CD14-positive monocyte (primary cell): Measurements from ENCODE around the gene MXI1. TPM values are rescaled to one million over a fixed set of nuclear protein-coding genes. Genes with fewer than 3 reads are reported as not detected.

Experiments used
- DNase-seq, 3 donors: peaks; one replicate each; pipeline ENCODE4 v3.0.0-alpha.2; 2011 to 2022
- H2AFZ ChIP-seq: 2 replicates; pipeline ENCODE4 v1.6.0; 2012; ENCODE audit warnings: mild to moderate bottlenecking, low read depth, low read length, inconsistent platforms; ENCODE audit not compliant: insufficient read depth, poor library complexity, severe bottlenecking
- H3K27ac ChIP-seq, 2 donors: 1 replicate in 1 of 2; 2 replicates in 1 of 2; pipeline ENCODE4 v1.5.1; 2012 to 2013; ENCODE audit warnings: low read length in 2 of 2, control low read depth in 1 of 2, inconsistent platforms in 1 of 2, low read depth in 1 of 2, mild to moderate bottlenecking in 1 of 2
- H3K27me3 ChIP-seq, 2 donors: one replicate each; pipeline versions ENCODE4 v1.6.0 to v1.6.1; 2011 to 2013; ENCODE audit warnings: low read length in 2 of 2; ENCODE audit not compliant: control insufficient read depth in 2 of 2, insufficient read depth in 2 of 2
- H3K36me3 ChIP-seq, 2 donors: replicated peaks in 1 of 2; 1 replicate in 1 of 2; 2 replicates in 1 of 2; pipeline versions ENCODE4 v1.5.1 to v1.6.1; 2012 to 2013; ENCODE audit warnings: low read length in 2 of 2, control low read depth in 1 of 2, inconsistent platforms in 1 of 2, mild to moderate bottlenecking in 1 of 2; ENCODE audit not compliant: insufficient read depth in 2 of 2, control insufficient read depth in 1 of 2
- H3K4me1 ChIP-seq, 2 donors: 1 replicate in 1 of 2; 2 replicates in 1 of 2; pipeline versions ENCODE4 v1.5.1 to v1.6.1; 2012 to 2013; ENCODE audit warnings: low read length in 2 of 2, control low read depth in 1 of 2, inconsistent platforms in 1 of 2, mild to moderate bottlenecking in 1 of 2, moderate library complexity in 1 of 2; ENCODE audit not compliant: insufficient read depth in 2 of 2, control insufficient read depth in 1 of 2
- H3K4me2 ChIP-seq: replicated peaks from 2 replicates; pipeline ENCODE3; 2012; ENCODE audit warnings: low read length, moderate library complexity, mild to moderate bottlenecking; ENCODE audit not compliant: poor library complexity, severe bottlenecking; ENCODE audit errors: extremely low read depth
- H3K4me3 ChIP-seq, 3 experiments: fragments of 200-600 bp in 1 of 3; sonication (generic) in 1 of 3; replicated peaks in 1 of 3; 1 replicate in 2 of 3; 2 replicates in 1 of 3; pipeline ENCODE4 v1.5.1; 2011 to 2013; ENCODE audit warnings: low read length in 3 of 3, mild to moderate bottlenecking in 3 of 3, control low read depth in 2 of 3, low read depth in 2 of 3, inconsistent platforms in 1 of 3, moderate library complexity in 1 of 3
- H3K79me2 ChIP-seq: 2 replicates; pipeline ENCODE4 v1.6.0; 2012; ENCODE audit warnings: mild to moderate bottlenecking, control low read depth, inconsistent platforms, low read length, moderate library complexity; ENCODE audit not compliant: insufficient read depth
- H3K9ac ChIP-seq: 2 replicates; pipeline ENCODE4 v1.6.0; 2017; ENCODE audit warnings: low read length, mild to moderate bottlenecking; ENCODE audit not compliant: insufficient read depth, poor library complexity, severe bottlenecking
- H3K9me3 ChIP-seq, 2 donors: replicated peaks in 1 of 2; 1 replicate in 1 of 2; 2 replicates in 1 of 2; pipeline versions ENCODE4 v1.5.1 to v1.6.1; 2012 to 2013; ENCODE audit warnings: low read length in 2 of 2, control low read depth in 1 of 2; ENCODE audit not compliant: control insufficient read depth in 1 of 2, insufficient read depth in 1 of 2
- H4K20me1 ChIP-seq: 2 replicates; pipeline ENCODE4 v1.6.0; 2012; ENCODE audit warnings: mild to moderate bottlenecking, low read length, control low read depth, moderate library complexity; ENCODE audit not compliant: insufficient read depth
- H3K27ac Mint-ChIP-seq, 7 donors: one replicate each; pipeline ENCODE4 v1.8.0; 2020; ENCODE audit warnings: mild to moderate bottlenecking in 7 of 7, mixed read lengths in 7 of 7, moderate library complexity in 6 of 7, inconsistent platforms in 2 of 7
- H3K27me3 Mint-ChIP-seq, 3 donors: one replicate each; pipeline ENCODE4 v1.8.0; 2021 to 2022; ENCODE audit warnings: low read depth in 3 of 3, mild to moderate bottlenecking in 3 of 3, mixed read lengths in 3 of 3, moderate library complexity in 3 of 3, inconsistent platforms in 1 of 3
- H3K36me3 Mint-ChIP-seq, 2 donors: one replicate each; pipeline ENCODE4 v1.8.0; 2020; ENCODE audit warnings: mixed read lengths in 2 of 2, inconsistent platforms in 1 of 2, mild to moderate bottlenecking in 1 of 2
- H3K4me1 Mint-ChIP-seq: one replicate; pipeline ENCODE4 v1.8.0; 2020; ENCODE audit warnings: mild to moderate bottlenecking, mixed read lengths
- H3K4me3 Mint-ChIP-seq, 2 donors: one replicate each; pipeline ENCODE4 v1.8.0; 2020; ENCODE audit warnings: mild to moderate bottlenecking in 2 of 2, mixed read lengths in 2 of 2, moderate library complexity in 1 of 2
- H3K9me3 Mint-ChIP-seq, 7 donors: one replicate each; pipeline ENCODE4 v1.8.0; 2020 to 2022; ENCODE audit warnings: mixed read lengths in 7 of 7, mild to moderate bottlenecking in 6 of 7, moderate library complexity in 6 of 7, inconsistent platforms in 2 of 7
- CTCF ChIP-seq: fragments of 200-600 bp; IDR thresholded peaks from one replicate; pipeline ENCODE4 v1.8.0; 2022; ENCODE audit warnings: antibody characterized with exemption, mild to moderate bottlenecking
- WGBS: methylation state at CpG from one replicate; pipeline ENCODE4 v1.1.5; 2013; ENCODE audit warnings: missing lambda C conversion rate; ENCODE audit not compliant: insufficient coverage; 5-methylcytosine and 5-hydroxymethylcytosine counted together
- intact Hi-C, 2 donors: fragments of 100-400 bp; cut with micrococcal nuclease; formaldehyde crosslinking; loops; one replicate each; pipeline versions ENCODE4 v1.15.0 to v1.15.1; 2023
- polyA plus RNA-seq, 3 donors: library from polyadenylated mRNA; depleted of rRNA in 1 of 3; unstranded in 2 of 3; stranded (reverse) in 1 of 3; fragments of 300-500 nt in 2 of 3; fragments of >200 nt in 1 of 3; fragmentation: Illumina TruSeq in 2 of 3; gene quantifications; 1 replicate in 2 of 3; 2 replicates in 1 of 3; pipeline ENCODE4 v1.2.3, GENCODE V29; 2012 to 2021

Gene MXI1
- polyA plus RNA-seq, 3 donors, result 13.1 to 25.7 (median 21.6) TPM

- Histone ChIP-seq H3K9ac (no peak overlapping the region), H3K4me2 (no peak overlapping the region), H3K79me2 (no peaks in the 10 kb centered on the region), H2AFZ (no peak overlapping the region), H4K20me1 (no peaks in the 10 kb centered on the region), H3K27ac (no peak overlapping the region), H3K4me1 (no peaks in the 10 kb centered on the region), H3K4me3 (no peak overlapping the region), H3K36me3 (no peaks in the 10 kb centered on the region), H3K27me3 (no peaks in the 10 kb centered on the region), H3K9me3 (peaks cover 15 to 24% of the 10 kb centered on the region in 2 donors)
- peaks cover 1% of the 10 kb centered on the region for H3K4me1 Mint-ChIP-seq
- peak in 1 of 3 donors; percentile 9 for DNase-seq
- no peak for TF ChIP-seq CTCF
- no peak overlapping the region for H3K4me3 Mint-ChIP-seq
- H3K27me3 Mint-ChIP-seq, result peaks cover 0 to 4% (median 0%) of the 10 kb centered on the region in 3 donors
- 92% methylated on average over 2 of the region's 4 CpGs for WGBS
- peaks cover 14 to 31% (median 25%) of the 10 kb centered on the region in 7 donors for H3K9me3 Mint-ChIP-seq
- no peak overlapping the region for H3K27ac Mint-ChIP-seq
- no peaks in the 10 kb centered on the region for H3K36me3 Mint-ChIP-seq
- intact Hi-C loops, result no loop called here
Measured at GRCh38 chr10:110326351-110327032, 119.1 kb downstream of the MXI1 start.

- H3K27ac Mint-ChIP-seq, result no peak overlapping the region
- no peaks in the 10 kb centered on the region for H3K36me3 Mint-ChIP-seq
Measured at GRCh38 chr10:110327262-110327914, 120.0 kb downstream of the MXI1 start.

More at GRCh38 chr10:110327262-110327914, 120.0 kb downstream of the MXI1 start:
- H3K27me3 Mint-ChIP-seq, result peaks cover 0 to 4% (median 0%) of the 10 kb centered on the region in 3 donors
- TF ChIP-seq CTCF, result no peak
- H3K4me1 ChIP-seq, result no peaks in the 10 kb centered on the region
- no peak overlapping the region for H3K4me3 ChIP-seq
- WGBS, result 92% methylated on average over 3 of the region's 5 CpGs
- peaks cover 1% of the 10 kb centered on the region for H3K4me1 Mint-ChIP-seq
- no peaks in the 10 kb centered on the region for H4K20me1 ChIP-seq
- H3K9me3 Mint-ChIP-seq, result peaks cover 14 to 37% (median 30%) of the 10 kb centered on the region in 7 donors
- no peak overlapping the region for H2AFZ ChIP-seq
- no peak for DNase-seq
- H3K36me3 ChIP-seq, result no peaks in the 10 kb centered on the region
- H3K4me2 ChIP-seq, result no peak overlapping the region
- H3K27me3 ChIP-seq, result no peaks in the 10 kb centered on the region
- no peak overlapping the region for H3K27ac ChIP-seq
- H3K79me2 ChIP-seq, result no peaks in the 10 kb centered on the region
- H3K4me3 Mint-ChIP-seq, result no peak overlapping the region
- H3K9ac ChIP-seq, result no peak overlapping the region
- intact Hi-C loops, result no loop called here
- peaks cover 17 to 32% of the 10 kb centered on the region in 2 donors for H3K9me3 ChIP-seq
